ENCODE results near the gene SEMA3A. TPM values are rescaled to one million over a fixed set of nuclear protein-coding genes. Genes with fewer than 3 reads are reported as not detected.
"Not testable (repeated sequence)": the region's sequence is repeated elsewhere in the genome, so short reads cannot be mapped to it uniquely, and the experiment has no call there.

The SEMA3A gene
- total and polyA plus RNA-seq, 9 donors, result 0.76 to 23.0 (median 2.2) TPM

GRCh38 chr7:84055904-84056605 is 138.5 kb downstream of the SEMA3A start:
- 75 to 78% (median 76%) methylated on average over 2 of the region's 2 CpGs for WGBS, 3 donors
- DNase-seq, result no peak
- Histone ChIP-seq H3K4me1 (ENCODE audit: insufficient read depth) (no peaks in the 10 kb centered on the region), H3K4me3 (no peak overlapping the region), H3K27me3 (no peaks in the 10 kb centered on the region), H3K9me3 (no peaks in the 10 kb centered on the region), H3K27ac (no peak overlapping the region), H3K36me3 (no peaks in the 10 kb centered on the region)
- TF ChIP-seq EP300 (IDR thresholded peaks at IDR 0.05), result no peak
- TF ChIP-seq, protein P1, sequence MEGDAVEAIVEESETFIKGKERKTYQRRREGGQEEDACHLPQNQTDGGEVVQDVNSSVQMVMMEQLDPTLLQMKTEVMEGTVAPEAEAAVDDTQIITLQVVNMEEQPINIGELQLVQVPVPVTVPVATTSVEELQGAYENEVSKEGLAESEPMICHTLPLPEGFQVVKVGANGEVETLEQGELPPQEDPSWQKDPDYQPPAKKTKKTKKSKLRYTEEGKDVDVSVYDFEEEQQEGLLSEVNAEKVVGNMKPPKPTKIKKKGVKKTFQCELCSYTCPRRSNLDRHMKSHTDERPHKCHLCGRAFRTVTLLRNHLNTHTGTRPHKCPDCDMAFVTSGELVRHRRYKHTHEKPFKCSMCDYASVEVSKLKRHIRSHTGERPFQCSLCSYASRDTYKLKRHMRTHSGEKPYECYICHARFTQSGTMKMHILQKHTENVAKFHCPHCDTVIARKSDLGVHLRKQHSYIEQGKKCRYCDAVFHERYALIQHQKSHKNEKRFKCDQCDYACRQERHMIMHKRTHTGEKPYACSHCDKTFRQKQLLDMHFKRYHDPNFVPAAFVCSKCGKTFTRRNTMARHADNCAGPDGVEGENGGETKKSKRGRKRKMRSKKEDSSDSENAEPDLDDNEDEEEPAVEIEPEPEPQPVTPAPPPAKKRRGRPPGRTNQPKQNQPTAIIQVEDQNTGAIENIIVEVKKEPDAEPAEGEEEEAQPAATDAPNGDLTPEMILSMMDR (IDR thresholded peaks at IDR 0.05), result no peak
- TF ChIP-seq POLR2A (IDR thresholded peaks at IDR 0.05), result no peak
- intact Hi-C loops (cut with DNase I), result no loop called here

- H3K27ac ChIP-seq; H3K9me3 ChIP-seq; H3K4me1 ChIP-seq (ENCODE audit: insufficient read depth); H3K36me3 ChIP-seq; DNase-seq; intact Hi-C loops (cut with DNase I); H3K27me3 ChIP-seq; H3K4me3 ChIP-seq: not testable (repeated sequence)
- WGBS, 3 donors, result 88 to 90% (median 90%) methylated on average over 14 to 23 of the region's 23 CpGs
Measured at GRCh38 chr7:84055199-84055598, 139.4 kb downstream of the SEMA3A start.

GRCh38 chr7:84049071-84049836 is 145.3 kb downstream of the SEMA3A start:
- Histone ChIP-seq H3K27me3 (no peaks in the 10 kb centered on the region), H3K4me3 (no peak overlapping the region), H3K27ac (no peak overlapping the region), H3K9me3 (no peaks in the 10 kb centered on the region), H3K4me1 (ENCODE audit: insufficient read depth) (no peaks in the 10 kb centered on the region), H3K36me3 (no peaks in the 10 kb centered on the region)
- intact Hi-C loops (cut with DNase I), result no loop called here
- TF ChIP-seq, protein P1 (IDR thresholded peaks at IDR 0.05), result no peak
- no peak for TF ChIP-seq POLR2A (IDR thresholded peaks at IDR 0.05)
- TF ChIP-seq EP300 (IDR thresholded peaks at IDR 0.05), result no peak
- no peak for DNase-seq

DNA sequence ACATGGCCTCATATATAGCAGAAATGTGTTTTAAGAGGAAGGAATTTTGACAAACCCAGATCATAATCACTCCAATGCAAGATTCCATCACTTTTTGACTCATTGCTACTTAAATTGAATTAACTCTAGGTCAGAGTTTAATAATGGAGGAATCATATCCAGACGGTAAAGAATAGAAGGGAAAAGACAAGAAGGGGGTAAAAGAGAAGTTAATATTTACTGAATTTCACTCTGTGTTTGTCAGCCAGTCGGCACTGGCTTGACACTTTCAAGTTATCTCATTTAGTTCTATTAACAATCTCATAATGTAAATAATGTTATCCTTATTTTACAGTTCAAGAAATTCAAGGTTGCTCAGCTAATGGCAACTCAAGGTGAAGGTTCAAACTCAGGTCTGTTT is 147.5 kb downstream of the SEMA3A start:
- 39 to 51% (median 48%) methylated on average over 2 of the region's 2 CpGs for WGBS, 3 donors
- Histone ChIP-seq H3K27me3 (no peaks in the 10 kb centered on the region), H3K4me3 (no peak overlapping the region), H3K9me3 (no peaks in the 10 kb centered on the region), H3K36me3 (no peaks in the 10 kb centered on the region), H3K27ac (no peak overlapping the region), H3K4me1 (ENCODE audit: insufficient read depth) (no peaks in the 10 kb centered on the region)
- DNase-seq, result no peak
- intact Hi-C loops (cut with DNase I), result no loop called here
- TF ChIP-seq, protein P1 (IDR thresholded peaks at IDR 0.05), result no peak
- no peak for TF ChIP-seq EP300 (IDR thresholded peaks at IDR 0.05)
- TF ChIP-seq POLR2A (IDR thresholded peaks at IDR 0.05), result no peak

DNA sequence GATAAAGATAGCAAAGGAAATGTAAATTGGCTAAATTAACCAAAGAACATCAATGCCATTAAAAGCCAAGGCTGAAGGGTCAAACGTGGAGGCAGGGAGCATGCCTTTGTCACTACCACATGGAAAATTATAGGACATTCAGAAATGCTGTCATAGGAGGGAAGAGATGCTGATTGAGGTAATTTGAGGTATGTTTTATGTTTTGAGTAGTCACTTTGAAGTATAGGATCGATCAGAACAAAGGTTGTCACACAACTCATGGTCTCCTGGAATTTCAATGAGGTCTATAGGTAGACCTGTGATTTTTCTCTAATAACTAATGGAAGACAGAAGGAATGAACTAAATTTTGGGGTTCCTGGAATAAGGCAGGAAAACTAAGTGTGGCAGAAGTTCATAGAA is 149.8 kb downstream of the SEMA3A start:
- no peak for DNase-seq
- Histone ChIP-seq H3K4me1 (ENCODE audit: insufficient read depth) (no peaks in the 10 kb centered on the region), H3K36me3 (no peaks in the 10 kb centered on the region), H3K27ac (no peak overlapping the region), H3K9me3 (no peaks in the 10 kb centered on the region), H3K27me3 (no peaks in the 10 kb centered on the region), H3K4me3 (no peak overlapping the region)
- TF ChIP-seq EP300 (IDR thresholded peaks at IDR 0.05), result no peak
- TF ChIP-seq, protein P1 (IDR thresholded peaks at IDR 0.05), result no peak
- TF ChIP-seq POLR2A (IDR thresholded peaks at IDR 0.05), result no peak
- intact Hi-C loops (cut with DNase I), result no loop called here
- WGBS, 3 donors, result 67 to 82% (median 76%) methylated on average over 2 of the region's 2 CpGs

Measured in ovary (tissue), 9 donors.